IPS DF 6.9 (cell line): ENCODE results near the gene UNC5C.

Source experiments
- DNase-seq: peaks from one replicate; pipeline ENCODE4 v3.0.0-alpha.2; 2013; ENCODE audit warnings: low read depth, low spot score
- H3K27ac ChIP-seq: one replicate; pipeline ENCODE4 v1.5.1; 2013; ENCODE audit warnings: low read length, control low read depth
- H3K27me3 ChIP-seq: 2 replicates; pipeline ENCODE4 v1.6.1; 2013; ENCODE audit warnings: mild to moderate bottlenecking, low read length; ENCODE audit not compliant: control insufficient read depth, insufficient read depth
- H3K36me3 ChIP-seq: 2 replicates; pipeline ENCODE4 v1.6.1; 2013; ENCODE audit warnings: low read length; ENCODE audit not compliant: control insufficient read depth, insufficient read depth
- H3K4me1 ChIP-seq: 2 replicates; pipeline ENCODE4 v1.6.1; 2013; ENCODE audit warnings: low read length; ENCODE audit not compliant: control insufficient read depth, insufficient read depth
- H3K4me3 ChIP-seq: 2 replicates; pipeline ENCODE4 v1.5.1; 2013; ENCODE audit warnings: mild to moderate bottlenecking, low read length
- H3K9me3 ChIP-seq: 2 replicates; pipeline ENCODE4 v1.6.1; 2013; ENCODE audit warnings: low read length, inconsistent platforms; ENCODE audit not compliant: control insufficient read depth, insufficient read depth
- WGBS: extraction: QIAGEN DNeasy Blood & Tissue Kit; methylation state at CpG from one replicate; pipeline ENCODE4 v1.1.7; 2013; ENCODE audit warnings: mixed read lengths, missing lambda C conversion rate; ENCODE audit not compliant: insufficient read length, insufficient coverage; 5-methylcytosine and 5-hydroxymethylcytosine counted together

Gene UNC5C

GRCh38 chr4:95288552-95288951, 260.2 kb downstream of the UNC5C start:
- Histone ChIP-seq H3K4me3 (no peak overlapping the region), H3K27me3 (no peaks in the 10 kb centered on the region), H3K9me3 (no peaks in the 10 kb centered on the region), H3K36me3 (no peaks in the 10 kb centered on the region), H3K27ac (no peak overlapping the region), H3K4me1 (no peaks in the 10 kb centered on the region)
- WGBS = no CpG with 5 or more reads among the region's 1 CpG
- no peak for DNase-seq

DNA sequence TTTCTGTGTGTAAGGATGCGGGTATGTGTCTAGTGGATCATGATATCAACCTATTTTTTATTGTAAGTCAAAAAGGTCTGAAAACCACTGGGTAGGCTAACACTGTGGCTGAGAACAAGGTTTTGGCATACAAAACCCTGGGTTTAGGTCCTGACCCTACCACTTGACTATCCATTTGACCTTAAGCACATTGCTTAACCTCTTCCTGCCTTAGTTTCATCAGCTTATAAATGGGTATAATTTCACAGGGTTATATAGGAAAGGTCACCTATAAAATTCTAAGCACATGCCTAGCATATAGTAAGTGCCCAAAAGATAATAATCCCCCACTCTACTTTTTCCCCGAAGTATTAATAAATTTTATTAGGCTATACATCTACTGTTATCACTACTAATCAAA, 263.0 kb downstream of the UNC5C start:
- Histone ChIP-seq H3K9me3 (no peaks in the 10 kb centered on the region), H3K27me3 (no peaks in the 10 kb centered on the region), H3K4me3 (no peak overlapping the region), H3K36me3 (no peaks in the 10 kb centered on the region), H3K27ac (no peak overlapping the region), H3K4me1 (no peaks in the 10 kb centered on the region)
- WGBS = no CpG with 5 or more reads among the region's 2 CpGs
- DNase-seq = no peak

DNA sequence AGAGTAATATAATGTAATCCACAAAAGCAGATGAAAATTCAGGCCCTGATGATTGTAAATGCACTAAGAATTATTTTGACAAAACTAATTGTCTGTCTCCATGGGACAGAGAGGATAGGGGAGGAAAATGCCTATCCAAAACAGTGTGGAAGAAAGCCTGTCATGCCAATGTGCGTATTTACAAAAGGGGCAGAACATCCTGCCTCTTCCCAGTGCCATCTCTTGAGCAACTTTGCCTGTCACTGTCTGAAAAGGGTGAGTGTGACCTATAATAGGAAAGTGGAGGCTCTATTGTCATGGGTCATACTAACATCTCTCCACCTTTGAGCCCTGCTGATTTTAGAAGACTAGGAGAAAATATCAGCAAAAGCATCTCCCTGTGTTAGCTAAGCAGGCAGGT, 264.1 kb downstream of the UNC5C start:
- no peak overlapping the region for H3K27ac ChIP-seq
- WGBS = no CpG with 5 or more reads among the region's 1 CpG

DNA sequence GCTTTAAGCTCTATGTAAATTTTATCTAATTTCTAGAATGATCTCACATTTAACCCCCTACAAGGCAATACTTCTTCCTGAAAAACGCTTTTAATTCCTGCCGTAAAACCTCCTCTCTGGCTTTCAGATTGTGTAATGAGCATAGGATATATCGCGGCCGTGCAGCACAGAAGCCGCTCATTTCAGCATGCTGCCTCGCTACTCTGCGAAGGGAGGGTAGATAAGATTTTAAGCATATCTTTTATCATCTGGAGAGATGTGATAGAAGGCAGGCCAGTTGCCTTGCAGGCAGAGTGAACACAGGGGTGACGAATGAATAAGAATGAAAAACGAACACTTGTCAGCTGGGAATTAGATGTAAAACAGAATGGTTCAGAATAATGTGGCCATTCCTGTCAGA, 265.5 kb downstream of the UNC5C start:
- Histone ChIP-seq H3K9me3 (no peaks in the 10 kb centered on the region), H3K4me3 (no peak overlapping the region), H3K27me3 (no peaks in the 10 kb centered on the region), H3K36me3 (no peaks in the 10 kb centered on the region), H3K27ac (no peak overlapping the region), H3K4me1 (no peaks in the 10 kb centered on the region)
- DNase-seq = no peak
- WGBS = no CpG with 5 or more reads among the region's 10 CpGs

More for the DNA sequence above, 264.1 kb downstream of the UNC5C start:
- Histone ChIP-seq H3K36me3 (no peaks in the 10 kb centered on the region), H3K4me1 (no peaks in the 10 kb centered on the region), H3K9me3 (no peaks in the 10 kb centered on the region), H3K4me3 (no peak overlapping the region), H3K27me3 (no peaks in the 10 kb centered on the region)
- DNase-seq = no peak

GRCh38 chr4:95272797-95273196, 276.0 kb downstream of the UNC5C start:
- no CpG with 5 or more reads among the region's 3 CpGs for WGBS
- no peak overlapping the region for H3K27ac ChIP-seq
- DNase-seq = no peak
- no peaks in the 10 kb centered on the region for H3K27me3 ChIP-seq
- no peaks in the 10 kb centered on the region for H3K4me1 ChIP-seq
- no peaks in the 10 kb centered on the region for H3K9me3 ChIP-seq
- no peaks in the 10 kb centered on the region for H3K36me3 ChIP-seq
- H3K4me3 ChIP-seq = no peak overlapping the region

DNA sequence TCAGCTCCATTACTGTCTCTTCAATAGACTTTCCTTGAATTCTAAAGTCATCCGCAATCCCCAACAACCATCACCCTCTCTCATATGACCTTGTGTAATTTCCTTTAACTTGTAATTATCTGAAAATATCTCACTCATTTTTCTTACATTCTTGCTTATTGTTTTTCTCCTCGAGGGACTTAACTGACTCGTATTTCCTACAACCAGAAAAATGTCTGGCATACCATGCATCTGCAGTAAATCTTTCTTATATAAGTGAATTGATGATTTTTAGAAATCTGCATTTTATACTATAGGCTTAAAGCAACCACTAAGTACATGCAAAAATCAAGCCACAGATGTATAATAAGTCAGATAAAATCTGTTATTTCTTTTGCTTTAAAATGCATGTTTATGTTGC, 276.7 kb downstream of the UNC5C start:
- H3K27me3 ChIP-seq = no peaks in the 10 kb centered on the region
- no peaks in the 10 kb centered on the region for H3K9me3 ChIP-seq
- WGBS = 100% methylated on average over 1 of the region's 3 CpGs
- no peaks in the 10 kb centered on the region for H3K4me1 ChIP-seq
- no peak for DNase-seq
- H3K27ac ChIP-seq = no peak overlapping the region
- no peaks in the 10 kb centered on the region for H3K36me3 ChIP-seq
- H3K4me3 ChIP-seq = no peak overlapping the region

DNA sequence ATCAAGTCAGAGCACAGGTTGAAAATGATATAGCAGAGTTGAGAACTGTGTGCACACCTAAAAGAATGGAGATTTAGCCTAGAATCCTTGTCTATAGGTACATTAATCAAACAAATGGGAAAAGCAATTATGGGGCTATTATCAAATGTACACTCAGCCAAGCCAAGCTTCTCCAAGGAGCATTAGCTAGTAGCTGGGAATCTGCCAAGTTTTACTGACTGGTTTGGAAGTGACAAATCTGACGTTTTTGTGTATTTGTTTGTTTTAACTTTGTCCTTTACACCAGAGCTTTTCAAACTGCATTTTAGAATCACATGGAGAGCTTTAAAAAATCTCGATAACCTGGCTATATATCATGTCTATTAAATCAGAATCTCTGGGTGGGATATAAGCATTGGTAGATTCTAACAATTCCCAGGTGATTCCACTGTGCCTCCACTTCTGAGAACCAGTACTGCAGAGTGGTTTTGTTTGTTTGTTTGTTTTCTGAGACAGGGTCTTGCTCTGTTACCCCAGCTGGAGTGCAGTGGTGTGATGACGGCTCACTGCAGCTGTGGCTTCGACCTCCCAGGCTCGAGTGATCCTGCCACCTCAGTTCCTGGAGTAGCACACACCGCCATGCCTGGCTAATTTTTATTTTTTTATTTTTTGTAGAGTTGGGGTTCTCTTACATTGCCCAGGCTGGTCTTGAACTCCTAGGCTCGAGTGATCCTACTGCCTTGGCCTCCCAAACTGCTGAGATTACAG, 279.8 kb downstream of the UNC5C start:
- no peak for DNase-seq
- Histone ChIP-seq H3K27me3 (no peaks in the 10 kb centered on the region), H3K4me3 (no peak overlapping the region), H3K4me1 (no peaks in the 10 kb centered on the region), H3K9me3 (no peaks in the 10 kb centered on the region), H3K36me3 (no peaks in the 10 kb centered on the region), H3K27ac (no peak overlapping the region)
- WGBS = no CpG with 5 or more reads among the region's 7 CpGs

DNA sequence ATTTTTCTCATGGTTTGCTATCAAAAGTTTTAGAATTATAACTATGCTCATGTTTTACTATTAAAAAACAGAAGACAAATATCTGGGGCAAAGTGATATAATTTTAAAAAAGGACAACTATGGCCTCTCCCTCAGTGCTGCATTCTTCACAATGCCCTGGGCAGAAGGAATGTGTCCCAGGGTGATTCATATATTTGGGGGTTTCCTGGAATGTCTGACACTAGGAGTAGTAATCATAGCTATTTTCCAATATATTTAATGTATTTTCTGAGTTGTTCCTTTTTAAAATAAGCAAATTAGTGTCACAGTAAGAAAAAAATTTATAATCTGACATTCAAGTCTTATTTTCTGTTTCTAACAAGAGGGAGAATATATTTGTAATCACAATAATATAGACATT, 281.7 kb downstream of the UNC5C start:
- no peak for DNase-seq
- Histone ChIP-seq H3K4me3 (no peak overlapping the region), H3K4me1 (no peaks in the 10 kb centered on the region), H3K36me3 (no peaks in the 10 kb centered on the region), H3K27ac (no peak overlapping the region), H3K27me3 (no peaks in the 10 kb centered on the region), H3K9me3 (no peaks in the 10 kb centered on the region)

DNA sequence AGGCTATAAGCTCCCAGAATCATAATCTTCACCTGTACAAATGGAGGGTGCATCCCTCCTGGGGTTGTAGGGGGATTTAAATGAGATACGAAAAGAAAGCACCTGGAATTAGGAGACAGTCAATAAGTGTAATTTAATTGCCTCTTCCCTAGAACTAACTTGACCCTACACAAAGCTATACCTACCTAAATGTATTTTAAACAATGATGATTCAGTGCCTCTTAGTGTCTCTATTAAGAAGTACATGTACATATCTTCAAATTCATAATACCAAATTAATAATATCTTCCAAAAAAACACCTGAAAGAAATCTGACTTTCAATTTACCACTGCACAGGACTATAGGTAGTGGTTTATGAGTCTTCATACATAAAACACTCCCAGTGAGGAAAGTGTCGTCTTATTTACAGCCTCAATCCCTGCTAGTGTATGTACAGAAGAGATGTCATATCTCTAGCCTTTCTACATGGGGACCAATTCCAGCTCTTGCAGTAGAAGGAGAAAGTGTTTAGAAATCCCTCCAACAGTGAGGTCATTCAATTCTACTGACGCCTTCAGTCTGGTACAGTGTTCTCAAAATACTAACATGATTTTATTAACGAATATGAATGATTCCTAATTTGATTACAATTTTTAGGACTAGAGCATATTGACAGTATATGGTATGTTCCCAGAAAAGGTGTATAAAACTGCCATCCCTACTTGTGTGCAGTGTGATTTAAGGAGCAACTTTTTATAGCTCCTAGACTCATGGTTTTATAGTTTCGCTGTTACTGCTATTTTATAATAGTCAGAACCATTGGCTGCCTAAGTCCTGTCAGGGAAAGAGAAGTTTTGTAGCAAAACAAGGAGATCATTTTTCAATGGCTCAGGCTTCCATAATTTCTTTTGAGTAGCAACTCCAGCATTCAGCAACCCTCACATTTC, 282.7 kb downstream of the UNC5C start:
- Histone ChIP-seq H3K4me3 (no peak overlapping the region), H3K27me3 (no peaks in the 10 kb centered on the region), H3K27ac (no peak overlapping the region), H3K36me3 (no peaks in the 10 kb centered on the region), H3K9me3 (no peaks in the 10 kb centered on the region), H3K4me1 (no peaks in the 10 kb centered on the region)
- DNase-seq = no peak
- WGBS = no CpG with 5 or more reads among the region's 5 CpGs

GRCh38 chr4:95264843-95265242, 283.9 kb downstream of the UNC5C start:
- no CpG with 5 or more reads among the region's 2 CpGs for WGBS
- H3K27me3 ChIP-seq = no peaks in the 10 kb centered on the region
- H3K4me3 ChIP-seq = no peak overlapping the region
- DNase-seq = no peak
- no peaks in the 10 kb centered on the region; the same call in 1 of the 2 replicates for H3K9me3 ChIP-seq
- H3K4me1 ChIP-seq = no peaks in the 10 kb centered on the region
- H3K27ac ChIP-seq = no peak overlapping the region
- H3K36me3 ChIP-seq = no peaks in the 10 kb centered on the region
